Measurements from ENCODE around the gene KNG1.

DNA sequence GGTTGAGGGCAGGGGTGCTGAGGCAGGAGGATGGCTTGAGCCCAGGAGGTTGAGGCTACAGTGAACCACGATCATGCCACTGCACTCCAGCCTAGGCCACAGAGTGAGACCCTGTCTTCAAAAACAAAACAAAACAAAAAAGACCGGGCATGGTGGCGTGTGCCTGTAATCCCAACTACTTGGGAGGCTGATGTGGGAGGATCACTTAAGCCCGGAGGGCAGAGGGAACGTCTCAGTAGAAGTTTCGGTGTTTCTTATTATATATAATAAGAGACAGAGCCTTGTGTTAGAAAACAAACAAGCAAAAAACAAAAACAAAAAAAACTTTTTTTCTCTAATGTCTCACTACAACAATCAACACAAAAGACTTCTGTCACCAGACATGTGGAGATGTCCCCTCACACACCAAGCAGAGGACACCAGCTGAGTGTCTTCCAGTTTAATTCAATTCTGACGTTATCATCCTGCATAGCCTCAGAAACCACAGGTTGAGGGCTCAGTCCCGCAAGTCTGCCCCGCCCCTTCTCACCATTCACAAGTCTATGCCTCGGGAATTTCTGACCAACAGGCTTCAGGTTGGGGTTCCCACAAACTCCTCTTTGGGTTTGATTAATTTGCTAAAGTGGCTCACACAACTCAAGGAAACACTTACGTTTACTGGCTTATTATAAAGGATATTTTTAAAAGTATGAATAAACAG lies 42.2 kb downstream of the KNG1 start:
- TF ChIP-seq, protein P1, sequence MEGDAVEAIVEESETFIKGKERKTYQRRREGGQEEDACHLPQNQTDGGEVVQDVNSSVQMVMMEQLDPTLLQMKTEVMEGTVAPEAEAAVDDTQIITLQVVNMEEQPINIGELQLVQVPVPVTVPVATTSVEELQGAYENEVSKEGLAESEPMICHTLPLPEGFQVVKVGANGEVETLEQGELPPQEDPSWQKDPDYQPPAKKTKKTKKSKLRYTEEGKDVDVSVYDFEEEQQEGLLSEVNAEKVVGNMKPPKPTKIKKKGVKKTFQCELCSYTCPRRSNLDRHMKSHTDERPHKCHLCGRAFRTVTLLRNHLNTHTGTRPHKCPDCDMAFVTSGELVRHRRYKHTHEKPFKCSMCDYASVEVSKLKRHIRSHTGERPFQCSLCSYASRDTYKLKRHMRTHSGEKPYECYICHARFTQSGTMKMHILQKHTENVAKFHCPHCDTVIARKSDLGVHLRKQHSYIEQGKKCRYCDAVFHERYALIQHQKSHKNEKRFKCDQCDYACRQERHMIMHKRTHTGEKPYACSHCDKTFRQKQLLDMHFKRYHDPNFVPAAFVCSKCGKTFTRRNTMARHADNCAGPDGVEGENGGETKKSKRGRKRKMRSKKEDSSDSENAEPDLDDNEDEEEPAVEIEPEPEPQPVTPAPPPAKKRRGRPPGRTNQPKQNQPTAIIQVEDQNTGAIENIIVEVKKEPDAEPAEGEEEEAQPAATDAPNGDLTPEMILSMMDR (IDR thresholded peaks at IDR 0.05), result no peak
- no peak for TF ChIP-seq POLR2A (IDR thresholded peaks at IDR 0.05)
